WTC11 (cell line): ENCODE measurements around the gene ARPC1A.
"Not testable (repeated sequence)": the region's sequence is repeated elsewhere in the genome, so short reads cannot be mapped to it uniquely, and the experiment has no call there.

Source experiments
- ATF6 ChIP-seq: sonication (generic); formaldehyde crosslinking; IDR thresholded peaks from 2 replicates; pipeline ENCODE4 v1.8.1; 2023; ENCODE audit warnings: mild to moderate bottlenecking, missing genetic modification reagents
- CBFB ChIP-seq: sonication (generic); formaldehyde crosslinking; IDR thresholded peaks from 2 replicates; pipeline ENCODE4 v1.8.1; 2022; ENCODE audit warnings: mild to moderate bottlenecking, low read depth, missing genetic modification reagents
- E2F5 ChIP-seq: sonication (generic); formaldehyde crosslinking; IDR thresholded peaks from 2 replicates; pipeline ENCODE4 v1.8.1; 2022; ENCODE audit warnings: mild to moderate bottlenecking, moderate library complexity, missing genetic modification reagents
- USF2 ChIP-seq: sonication (generic); formaldehyde crosslinking; IDR thresholded peaks from 2 replicates; pipeline ENCODE4 v1.8.1; 2023; ENCODE audit warnings: mild to moderate bottlenecking, missing genetic modification reagents, moderate library complexity
- ZNF263 ChIP-seq: sonication (generic); formaldehyde crosslinking; IDR thresholded peaks from 2 replicates; pipeline ENCODE4 v1.8.1; 2022; ENCODE audit warnings: low read depth, mild to moderate bottlenecking, moderate library complexity, missing genetic modification reagents

- TF ChIP-seq ZNF263, USF2, E2F5, CBFB, ATF6 (CRISPR knock-in tag): not testable (repeated sequence)
Observed at GRCh38 chr7:99379693-99380031, 54.0 kb downstream of the ARPC1A start.
